DND-41 (cell line): Measurements from ENCODE around the gene HLA-C.

ENCODE experiments used
- ATAC-seq: fragments of 200-7000 bp; cut with Tn5 transposase; 3 replicates; pipeline ENCODE4 v1.9.1; 2021; ENCODE audit warnings: low read depth; ENCODE audit not compliant: insufficient read depth
- DNase-seq: peaks from one replicate; pipeline ENCODE4 v3.0.0-alpha.2; 2020
- H2AFZ ChIP-seq: 2 replicates; pipeline ENCODE4 v1.6.0; 2012; ENCODE audit warnings: low read depth, low read length
- H3K27ac ChIP-seq: 2 replicates; pipeline ENCODE4 v1.5.1; 2012; ENCODE audit warnings: low read length, inconsistent platforms
- H3K27me3 ChIP-seq: fragments of 200-600 bp; sonication (generic); 2 replicates; pipeline ENCODE4 v1.6.0; 2012; ENCODE audit warnings: low read length, mild to moderate bottlenecking, inconsistent platforms; ENCODE audit not compliant: insufficient read depth, poor library complexity
- H3K36me3 ChIP-seq: 2 replicates; pipeline ENCODE4 v1.5.1; 2012; ENCODE audit warnings: low read length, inconsistent platforms; ENCODE audit not compliant: insufficient read depth
- H3K4me1 ChIP-seq: 2 replicates; pipeline ENCODE4 v1.5.1; 2012; ENCODE audit warnings: mild to moderate bottlenecking, low read length; ENCODE audit not compliant: insufficient read depth
- H3K4me2 ChIP-seq: 2 replicates; pipeline ENCODE4 v1.6.0; 2012; ENCODE audit warnings: mild to moderate bottlenecking, moderate library complexity, low read length, inconsistent platforms; ENCODE audit not compliant: insufficient read depth
- H3K4me3 ChIP-seq, 2 experiments: fragments of 200-600 bp in 1 of 2; shearing (Covaris generic) in 1 of 2; 2 replicates each; pipeline ENCODE4 v1.5.1; 2012 to 2016; ENCODE audit warnings: inconsistent platforms in 2 of 2, low read length in 2 of 2, mild to moderate bottlenecking in 2 of 2, low read depth in 1 of 2, moderate library complexity in 1 of 2
- H3K79me2 ChIP-seq: 2 replicates; pipeline ENCODE4 v1.6.0; 2012; ENCODE audit warnings: low read length, inconsistent platforms; ENCODE audit not compliant: insufficient read depth
- H3K9ac ChIP-seq: 2 replicates; pipeline ENCODE4 v1.6.0; 2012; ENCODE audit warnings: low read depth, mild to moderate bottlenecking, inconsistent platforms, low read length, moderate library complexity
- H3K9me3 ChIP-seq: 2 replicates; pipeline ENCODE4 v1.5.1; 2012; ENCODE audit warnings: low read length, moderate library complexity, mild to moderate bottlenecking, inconsistent platforms; ENCODE audit not compliant: insufficient read depth, severe bottlenecking
- H4K20me1 ChIP-seq: 2 replicates; pipeline ENCODE4 v1.6.0; 2012; ENCODE audit warnings: low read length; ENCODE audit not compliant: insufficient read depth
- CTCF ChIP-seq: IDR thresholded peaks from 2 replicates; pipeline ENCODE4 v1.5.1; 2012; ENCODE audit warnings: borderline replicate concordance, low read length, moderate library complexity, mild to moderate bottlenecking; ENCODE audit not compliant: poor library complexity, severe bottlenecking; ENCODE audit errors: extremely low read depth
- EZH2 ChIP-seq: IDR thresholded peaks from 3 replicates; pipeline ENCODE4 v1.6.1; 2012; ENCODE audit warnings: borderline replicate concordance, low read depth, mild to moderate bottlenecking, moderate library complexity, low read length, inconsistent platforms; ENCODE audit not compliant: severe bottlenecking

The HLA-C gene

DNA sequence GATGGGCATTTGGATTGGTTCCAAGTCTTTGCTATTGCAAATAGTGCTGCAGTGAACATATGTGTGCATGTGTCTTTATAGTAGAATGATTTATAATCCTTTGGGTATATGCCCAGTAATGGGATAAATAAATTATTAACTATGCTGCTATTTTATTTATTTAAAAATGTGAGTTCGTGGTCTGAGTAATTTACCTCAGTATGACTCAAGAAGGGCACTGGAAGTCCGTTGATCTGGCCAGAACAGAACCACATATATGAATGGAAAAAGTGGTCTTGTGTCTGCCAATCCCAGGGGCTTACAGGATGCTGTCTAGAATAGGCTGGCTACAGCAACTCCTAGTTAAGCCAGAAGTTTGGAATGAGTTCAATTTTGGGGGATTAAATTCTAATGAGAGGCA is 27.6 kb upstream of the HLA-C start:
- no peaks in the 10 kb centered on the region; the same call in 1 of the 2 replicates for H4K20me1 ChIP-seq
- ATAC-seq (no peak), DNase-seq (no peak)
- no peaks in the 10 kb centered on the region for H3K4me1 ChIP-seq
- TF ChIP-seq CTCF (no peak), EZH2 (no peak)
- H2AFZ ChIP-seq: no peak overlapping the region
- no peak overlapping the region for H3K4me2 ChIP-seq
- peaks cover 19% of the 10 kb centered on the region for H3K27me3 ChIP-seq
- H3K9me3 ChIP-seq: no peaks in the 10 kb centered on the region
- H3K36me3 ChIP-seq: no peaks in the 10 kb centered on the region
- H3K27ac ChIP-seq: no peak overlapping the region
- no peaks in the 10 kb centered on the region for H3K79me2 ChIP-seq
- H3K9ac ChIP-seq: no peak overlapping the region
- no peak overlapping the region for H3K4me3 ChIP-seq

DNA sequence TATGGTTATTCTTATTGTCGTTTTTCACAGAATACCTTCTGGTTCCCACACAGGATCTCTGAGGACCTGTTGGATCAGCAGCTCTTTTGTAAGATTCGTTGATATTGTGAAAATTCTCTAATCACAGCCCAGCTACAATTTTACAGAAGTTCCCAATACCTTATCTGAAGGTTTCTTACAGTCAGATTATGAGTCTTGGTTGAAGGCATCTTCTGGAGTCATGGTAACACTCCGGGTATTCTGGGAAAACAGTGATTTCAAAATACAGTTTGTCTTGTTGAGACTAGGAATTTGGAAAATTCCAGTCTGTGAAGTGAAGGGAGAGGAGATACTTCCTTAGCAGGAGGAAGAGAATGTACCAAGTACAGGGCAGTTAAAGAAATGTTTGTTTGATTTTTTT is 22.2 kb upstream of the HLA-C start:
- H3K4me1 ChIP-seq: no peaks in the 10 kb centered on the region
- H3K4me3 ChIP-seq: no peak overlapping the region
- no peak overlapping the region for H3K4me2 ChIP-seq
- ATAC-seq (no peak), DNase-seq (no peak)
- H4K20me1 ChIP-seq: no peaks in the 10 kb centered on the region
- no peaks in the 10 kb centered on the region for H3K36me3 ChIP-seq
- no peak overlapping the region for H3K9ac ChIP-seq
- H3K79me2 ChIP-seq: no peaks in the 10 kb centered on the region
- H3K27me3 ChIP-seq: peaks cover 16% of the 10 kb centered on the region
- no peak overlapping the region for H2AFZ ChIP-seq
- TF ChIP-seq EZH2 (no peak), CTCF (no peak)
- no peak overlapping the region for H3K27ac ChIP-seq
- H3K9me3 ChIP-seq: no peaks in the 10 kb centered on the region

DNA sequence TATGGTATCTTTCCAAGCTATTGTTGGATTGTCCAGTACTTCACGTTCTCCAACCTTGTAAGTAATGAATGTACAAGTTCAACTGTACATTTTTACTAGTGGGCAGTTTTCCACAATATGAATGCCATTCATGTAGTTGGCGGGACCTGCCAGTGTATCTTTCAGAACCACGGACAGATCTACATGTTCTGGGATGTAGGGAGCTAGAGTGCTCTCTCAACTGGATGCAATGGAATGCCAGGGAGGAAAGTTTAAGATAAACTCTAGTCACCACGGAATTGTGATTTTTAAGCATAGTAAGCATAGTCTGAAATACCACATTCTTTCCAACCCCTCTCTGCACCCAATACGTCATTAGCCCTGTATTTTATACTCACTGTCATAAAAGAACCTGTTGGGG is 21.5 kb upstream of the HLA-C start:
- DNase-seq: no peak
- Histone ChIP-seq H3K79me2 (no peaks in the 10 kb centered on the region), H3K4me1 (no peaks in the 10 kb centered on the region), H3K27ac (no peak overlapping the region), H3K36me3 (no peaks in the 10 kb centered on the region), H3K4me2 (no peak overlapping the region), H2AFZ (no peak overlapping the region), H4K20me1 (no peaks in the 10 kb centered on the region), H3K9me3 (no peaks in the 10 kb centered on the region), H3K27me3 (peaks cover 12% of the 10 kb centered on the region), H3K4me3 (no peak overlapping the region), H3K9ac (no peak overlapping the region)
- no peak for ATAC-seq
- TF ChIP-seq CTCF: no peak
- TF ChIP-seq EZH2: no peak

GRCh38 chr6:31289788-31290187 is 17.9 kb upstream of the HLA-C start:
- H3K4me2 ChIP-seq: no peak overlapping the region

More at GRCh38 chr6:31289788-31290187, 17.9 kb upstream of the HLA-C start:
- TF ChIP-seq EZH2 (no peak), CTCF (no peak)
- H3K27ac ChIP-seq: no peak overlapping the region
- ATAC-seq: no peak
- no peak overlapping the region for H2AFZ ChIP-seq
- no peaks in the 10 kb centered on the region; the same call in 1 of the 2 replicates for H4K20me1 ChIP-seq
- no peaks in the 10 kb centered on the region for H3K9me3 ChIP-seq
- peaks cover 8% of the 10 kb centered on the region for H3K27me3 ChIP-seq
- no peak for DNase-seq
- H3K4me3 ChIP-seq: no peak overlapping the region
- no peaks in the 10 kb centered on the region for H3K36me3 ChIP-seq
- no peaks in the 10 kb centered on the region for H3K4me1 ChIP-seq
- no peak overlapping the region for H3K9ac ChIP-seq
- H3K79me2 ChIP-seq: no peaks in the 10 kb centered on the region
